T follicular helper cell (primary cell): Measurements from ENCODE around the gene ATP13A4.
"Not testable (repeated sequence)": the region's sequence is repeated elsewhere in the genome, so short reads cannot be mapped to it uniquely, and the experiment has no call there.

Experiments used
- DNase-seq: peaks from one replicate; pipeline ENCODE4 v3.0.0-alpha.2; 2020; ENCODE audit warnings: low read depth

The ATP13A4 gene

DNA sequence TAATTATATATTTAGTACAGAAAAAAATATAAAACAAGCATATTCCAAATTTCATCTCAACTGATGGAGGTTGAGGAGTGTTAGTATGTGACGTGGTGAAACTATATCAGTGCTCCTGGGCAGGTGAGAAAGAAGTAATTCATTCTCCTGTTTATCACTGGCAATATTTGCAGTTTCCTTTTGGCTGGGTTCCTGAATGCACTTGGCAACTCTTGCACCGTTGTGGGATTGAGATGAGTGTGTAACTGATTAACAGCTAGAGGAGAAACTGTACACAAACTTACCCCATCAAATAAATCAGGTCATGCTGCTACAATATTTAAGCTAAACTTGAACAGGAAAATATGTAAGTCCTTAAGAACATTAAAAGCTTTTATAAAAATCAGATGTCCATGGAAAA lies 2.1 kb upstream of the ATP13A4 start:
- DNase-seq = no peak

DNA sequence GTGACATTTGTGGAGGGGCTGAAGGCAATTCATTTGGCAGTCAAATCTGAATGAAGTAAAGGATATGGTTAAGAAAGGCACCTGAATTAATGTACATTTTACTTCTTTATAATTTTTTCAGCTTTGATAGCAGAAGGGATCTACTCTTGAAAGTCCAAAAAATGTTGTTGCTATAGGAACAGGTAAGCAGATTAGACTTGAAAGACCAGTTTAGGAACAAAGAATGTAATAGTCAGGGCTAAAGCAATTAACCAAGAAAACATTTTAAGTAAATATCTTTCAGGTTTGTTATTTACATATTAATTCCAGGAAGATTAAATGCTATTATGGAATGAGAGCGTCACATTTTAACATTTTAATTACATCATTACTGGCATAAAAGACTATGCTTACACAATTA lies 1.1 kb downstream of the ATP13A4 start:
- DNase-seq = no peak

DNA sequence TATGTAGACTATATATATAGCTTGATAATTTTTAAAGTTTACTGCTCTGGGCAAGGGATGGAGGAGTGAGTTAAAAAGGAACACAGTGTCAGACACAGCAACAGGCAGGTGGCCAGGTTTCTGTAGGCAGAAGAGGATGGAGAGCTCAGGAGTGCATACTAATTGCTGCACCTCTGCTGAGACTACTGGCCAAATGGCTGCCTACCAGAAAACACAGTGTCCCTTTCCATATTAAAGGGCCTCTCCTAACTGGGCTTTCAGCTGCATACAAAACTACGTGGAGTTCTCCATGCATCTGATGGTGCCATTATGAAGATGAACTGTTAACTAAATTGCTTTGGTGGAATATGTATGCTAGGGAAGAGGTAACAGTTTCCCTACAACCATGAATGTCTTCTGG lies 1.8 kb downstream of the ATP13A4 start:
- DNase-seq = no peak

DNA sequence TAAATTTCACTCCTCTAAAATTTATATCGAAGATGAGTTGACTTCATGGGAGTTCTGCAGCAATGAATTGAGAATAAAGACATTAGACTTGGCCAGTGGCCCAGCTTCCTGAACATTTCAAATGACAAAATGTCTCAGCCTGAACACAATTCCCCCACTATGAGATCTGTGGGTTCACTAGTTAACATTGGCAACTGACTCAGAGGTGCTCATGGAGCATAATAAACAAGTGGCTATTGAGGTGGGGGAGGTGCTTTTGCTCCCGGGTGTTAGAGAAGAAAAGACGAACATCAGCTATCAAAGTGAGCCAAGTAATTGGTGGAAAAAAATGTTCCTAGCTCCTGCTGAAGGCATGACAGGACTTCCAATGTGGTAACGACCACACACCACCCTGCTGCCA lies 6.3 kb downstream of the ATP13A4 start:
- DNase-seq = no peak

DNA sequence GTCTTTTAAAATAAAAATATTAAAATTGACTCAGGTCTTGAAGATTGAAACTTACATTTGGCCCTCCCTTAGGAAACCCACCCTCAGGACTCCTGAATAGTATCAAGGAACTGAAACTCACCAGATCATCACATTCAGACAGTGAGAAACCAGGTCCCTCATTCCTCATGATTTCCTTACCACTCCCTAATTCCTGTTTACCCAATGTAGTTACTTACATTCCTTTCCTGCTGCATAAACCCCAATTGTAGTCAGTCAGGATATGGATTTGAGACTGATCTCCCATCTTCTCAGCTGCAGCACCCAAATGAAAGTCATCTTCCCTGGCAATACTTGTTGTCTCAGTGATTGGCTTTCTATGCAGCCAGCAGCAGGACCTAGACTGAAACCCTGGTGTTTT lies 8.6 kb downstream of the ATP13A4 start:
- DNase-seq = no peak

DNA sequence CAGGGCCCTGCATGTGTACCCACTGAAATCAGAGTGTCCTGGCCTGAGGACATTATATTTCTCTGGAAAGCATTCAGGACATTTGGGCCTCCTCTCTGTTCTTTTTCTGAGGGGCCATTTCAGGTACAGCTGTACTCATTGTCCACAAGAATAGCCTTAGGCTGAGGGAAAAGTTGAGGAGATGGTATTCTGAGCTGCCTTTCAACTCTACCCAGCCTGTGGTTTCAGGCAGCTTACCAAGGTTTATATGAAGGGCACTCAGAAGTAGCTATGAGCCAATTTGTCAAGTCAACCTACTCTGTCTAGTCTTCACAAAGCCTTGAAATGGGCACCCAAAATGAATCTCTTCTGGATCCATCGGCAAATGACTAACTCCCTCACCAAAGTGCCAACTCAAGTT lies 9.4 kb downstream of the ATP13A4 start:
- no peak for DNase-seq

DNA sequence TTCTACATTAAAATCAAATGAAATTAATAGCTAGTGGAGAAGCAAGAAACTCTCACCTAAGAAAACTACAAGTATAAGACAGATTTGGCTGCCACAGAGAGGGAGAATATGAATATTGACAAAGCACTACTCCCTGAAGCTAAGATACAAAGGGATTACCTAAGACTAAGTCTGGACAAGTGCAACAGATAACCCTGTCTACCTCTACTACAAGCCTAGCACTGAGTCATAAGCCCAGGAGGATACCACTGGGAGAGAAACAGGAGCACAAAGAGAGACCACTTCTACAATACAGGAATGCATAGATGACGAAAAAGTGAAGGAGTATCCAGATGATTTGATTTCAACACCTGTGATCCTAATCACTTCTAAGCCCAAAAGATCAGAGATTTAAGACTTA lies 10.4 kb downstream of the ATP13A4 start:
- no peak for DNase-seq

DNA sequence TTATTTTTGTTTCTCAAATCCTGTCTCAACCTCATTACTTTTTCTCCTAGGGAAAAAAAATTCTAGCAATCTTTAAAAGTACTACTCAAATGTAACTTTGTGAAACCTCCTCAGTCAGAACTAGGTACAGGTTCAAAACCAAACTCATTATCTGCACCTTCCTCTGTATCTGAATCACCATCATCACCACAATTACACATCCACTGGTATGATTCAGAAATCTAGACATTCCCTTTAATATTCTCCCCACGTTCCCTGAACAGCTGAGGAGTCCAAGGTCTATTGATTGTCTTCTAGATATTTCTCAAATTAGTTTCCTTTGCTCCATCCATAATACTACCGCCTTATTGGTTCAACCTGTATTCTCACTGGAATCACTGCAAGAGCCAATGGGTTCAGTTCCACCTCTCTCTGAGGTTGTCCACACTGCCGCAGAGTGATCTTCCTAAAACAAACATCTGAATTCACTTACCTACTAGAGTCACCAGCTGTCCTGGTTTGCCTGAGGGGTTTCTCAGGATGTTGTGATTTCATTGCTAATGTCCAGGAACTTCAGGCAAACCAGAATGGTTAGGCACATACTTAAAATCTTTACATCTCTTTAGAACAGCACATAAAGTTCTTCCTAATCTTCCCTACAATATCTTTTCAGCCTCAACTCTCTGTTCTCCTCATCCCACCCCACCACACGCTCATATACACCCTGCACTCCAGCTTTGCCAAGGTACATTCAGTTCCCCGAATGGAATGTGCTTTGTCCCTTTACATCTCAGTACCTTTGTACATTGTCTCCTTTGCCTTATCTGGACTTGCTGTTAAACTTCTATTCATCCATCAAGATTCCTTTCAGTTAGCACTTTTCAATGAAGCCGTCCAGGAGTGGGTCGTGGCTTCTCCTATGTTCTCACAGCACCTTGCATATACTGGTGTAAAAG lies 24.2 kb downstream of the ATP13A4 start:
- no peak for DNase-seq

DNA sequence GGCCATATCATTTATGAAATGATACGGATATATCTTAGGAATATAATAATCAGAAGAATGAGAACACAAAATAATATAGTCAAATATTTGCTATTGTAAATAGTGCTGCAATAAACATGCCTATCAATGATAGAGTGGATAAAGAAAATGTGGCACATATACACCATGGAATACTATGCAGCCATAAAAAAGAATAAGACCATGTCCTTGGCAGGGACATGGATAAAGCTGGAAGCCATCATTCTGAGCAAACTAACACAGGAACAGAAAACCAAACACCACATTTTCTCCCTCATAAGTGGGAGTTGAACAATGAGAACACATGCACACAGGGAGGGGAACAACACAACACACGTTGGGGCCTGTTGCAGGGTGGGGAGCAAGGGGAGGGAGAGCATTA lies 28.6 kb downstream of the ATP13A4 start:
- not testable (repeated sequence) for DNase-seq

DNA sequence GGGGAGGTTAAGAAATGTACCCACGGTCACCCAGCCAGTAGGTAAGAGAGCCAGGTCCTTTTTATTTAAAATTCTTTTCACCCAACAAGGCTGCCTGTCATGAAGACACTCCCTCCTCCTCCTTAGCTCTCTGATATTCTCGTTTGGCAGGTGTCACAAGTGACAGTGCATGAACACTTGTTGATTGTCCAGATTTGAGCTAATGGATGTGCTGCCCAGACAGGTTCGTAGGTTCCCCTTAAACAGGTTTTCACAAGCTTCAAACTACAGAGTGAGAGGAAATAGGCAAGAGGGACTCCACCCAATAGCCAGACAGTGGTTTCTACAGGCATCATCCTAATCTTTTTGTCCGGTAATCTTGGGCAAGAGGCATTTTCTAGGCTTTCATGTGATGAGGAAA lies 32.2 kb downstream of the ATP13A4 start:
- DNase-seq = no peak

DNA sequence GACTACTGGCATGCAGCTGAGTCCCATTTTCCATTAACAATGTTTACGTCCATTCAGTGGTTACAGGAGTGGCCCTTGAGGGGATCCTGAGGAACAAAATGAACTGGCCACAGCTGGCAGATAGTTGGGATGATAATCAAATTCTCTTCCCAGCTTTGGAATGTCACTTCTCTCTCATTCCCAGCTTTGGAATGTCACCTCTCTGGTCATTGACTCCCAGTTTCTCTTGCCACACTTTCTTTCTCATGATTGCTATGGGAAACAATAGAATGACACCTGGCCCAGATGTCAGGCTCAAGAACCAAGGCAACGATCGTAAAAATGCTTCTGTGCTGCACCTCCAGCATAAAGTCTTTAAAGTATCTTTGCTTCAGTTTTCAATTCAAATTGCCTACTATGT lies 34.0 kb downstream of the ATP13A4 start:
- no peak for DNase-seq

DNA sequence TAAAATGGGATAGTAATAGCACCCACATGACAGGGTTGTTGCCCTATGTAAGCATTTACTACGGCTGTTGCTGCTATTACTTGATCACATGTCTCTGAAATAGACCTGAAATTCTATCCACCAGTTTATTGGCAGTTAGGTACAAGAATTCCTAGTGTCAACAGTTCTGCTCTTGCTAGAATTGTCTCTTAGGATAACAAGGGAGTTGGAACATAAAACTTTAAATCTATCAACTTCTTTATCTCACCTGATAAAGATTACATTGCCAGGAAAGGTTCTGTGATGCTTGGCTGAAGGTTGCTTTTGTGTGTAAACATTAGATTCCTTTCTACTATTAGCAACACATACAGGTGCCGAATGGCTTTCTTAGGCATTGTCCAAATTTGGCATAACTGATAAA lies 38.7 kb downstream of the ATP13A4 start:
- DNase-seq = no peak

DNA sequence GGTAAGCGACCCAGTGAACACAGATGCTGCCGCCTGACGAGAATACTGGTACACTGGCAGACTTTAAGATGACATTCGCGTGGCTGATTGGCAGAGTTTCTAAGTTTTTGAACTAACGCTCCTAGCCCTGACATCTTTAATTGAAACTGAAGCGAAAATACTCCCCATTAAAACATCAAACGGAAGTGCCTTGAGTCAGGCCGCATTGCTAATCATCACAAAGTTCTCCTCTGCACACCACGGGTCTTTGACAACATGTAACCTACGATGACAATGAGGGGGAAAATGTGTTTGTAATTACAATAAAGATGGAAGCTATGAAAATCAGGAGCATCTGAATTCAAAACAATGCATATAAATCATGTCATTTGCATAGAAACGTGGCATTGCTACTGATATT lies 44.5 kb downstream of the ATP13A4 start:
- DNase-seq = no peak

DNA sequence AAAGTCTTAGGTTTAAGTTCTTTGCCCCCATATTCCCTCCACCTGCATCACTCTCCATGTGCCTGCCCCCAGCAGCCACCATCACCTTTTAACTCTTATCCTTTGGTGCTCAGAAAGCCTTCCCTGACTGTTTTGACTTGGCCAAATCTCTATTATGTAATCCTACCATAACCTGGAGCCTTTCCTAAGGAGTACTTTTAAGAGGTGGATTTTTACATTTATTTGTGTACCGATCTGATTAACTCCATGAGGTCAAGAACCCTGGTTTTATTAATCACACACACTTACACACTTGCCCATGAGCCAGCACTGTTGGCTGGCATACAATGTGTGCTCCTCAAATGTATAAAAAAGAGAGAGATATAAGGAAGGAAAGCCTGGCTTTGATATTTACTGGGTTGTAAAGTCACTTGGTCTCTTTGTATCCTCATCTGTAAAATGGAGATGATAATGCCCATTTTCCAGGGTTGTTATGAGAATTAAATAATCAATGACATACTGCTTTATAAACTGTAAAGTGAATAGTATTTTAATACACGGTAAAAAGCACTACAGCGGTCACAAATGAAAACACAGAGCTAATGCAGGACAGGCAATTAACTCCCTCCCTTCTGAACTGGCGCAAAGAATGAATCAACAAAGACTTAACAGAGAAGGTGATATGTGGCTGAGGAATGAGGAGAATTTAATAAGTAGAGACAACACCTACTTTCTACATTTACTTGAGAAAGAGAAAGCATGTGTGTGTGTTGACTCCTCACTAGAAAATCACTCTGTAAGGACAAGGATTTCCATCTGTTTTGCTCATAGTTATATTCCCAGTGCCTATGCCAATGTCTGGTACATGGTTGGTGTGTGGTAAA lies 45.4 kb downstream of the ATP13A4 start:
- DNase-seq = no peak

DNA sequence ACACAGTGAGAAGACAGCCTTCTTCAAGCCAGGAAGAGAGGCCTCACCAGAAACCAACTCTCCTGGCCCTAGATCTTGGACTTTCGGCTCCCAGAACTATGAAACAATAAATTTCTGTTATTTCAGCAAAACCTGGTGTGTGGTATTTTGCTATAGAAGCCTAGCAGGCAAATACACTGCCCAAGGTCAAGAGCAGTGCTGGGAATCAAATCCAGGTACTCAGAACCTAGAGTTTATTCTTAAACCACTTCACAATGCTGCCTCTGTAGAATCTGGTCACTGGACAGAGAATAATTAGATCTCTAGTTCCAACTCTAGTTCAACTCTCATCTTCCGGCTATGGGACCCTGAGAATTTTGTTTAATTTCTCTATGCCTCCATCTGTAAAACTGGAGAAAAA lies 46.6 kb downstream of the ATP13A4 start:
- DNase-seq = no peak

DNA sequence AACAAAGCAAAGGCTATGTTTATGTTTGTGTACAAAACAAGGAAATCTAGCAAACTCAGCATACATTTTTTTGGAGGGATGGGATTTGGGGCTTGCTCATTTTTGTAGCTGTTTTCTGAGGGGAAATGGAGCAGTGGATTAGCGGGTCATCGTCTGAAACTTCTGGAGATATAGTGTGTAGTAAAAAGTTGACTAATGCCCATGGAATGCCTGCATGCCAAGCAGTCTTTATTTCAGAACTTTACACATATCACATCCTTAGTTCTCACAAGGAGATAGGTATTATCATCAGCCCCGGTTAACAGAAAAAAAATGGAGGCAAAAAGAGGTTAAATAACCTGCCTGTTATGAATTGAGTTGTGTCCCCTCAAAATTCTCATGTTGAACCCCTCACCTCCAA lies 47.1 kb downstream of the ATP13A4 start:
- no peak for DNase-seq

DNA sequence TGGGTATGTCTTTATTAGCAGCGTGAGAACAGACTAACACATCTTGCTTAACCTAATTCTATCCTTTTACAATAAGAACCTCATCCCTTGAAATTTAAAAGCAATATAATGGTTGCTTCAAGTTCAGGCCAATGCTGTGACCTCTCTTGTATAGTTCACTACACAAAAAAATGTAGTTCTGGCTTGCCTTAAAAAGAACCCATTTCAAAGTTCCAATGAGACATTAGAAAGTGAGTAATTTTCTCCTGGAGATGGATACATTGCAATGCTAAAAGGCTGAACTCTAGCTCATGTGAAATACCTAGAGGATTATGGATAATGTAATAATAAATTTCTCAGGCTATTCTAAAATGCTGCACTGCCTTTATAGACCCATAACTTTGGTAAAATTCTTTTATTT lies 47.8 kb downstream of the ATP13A4 start:
- no peak for DNase-seq

DNA sequence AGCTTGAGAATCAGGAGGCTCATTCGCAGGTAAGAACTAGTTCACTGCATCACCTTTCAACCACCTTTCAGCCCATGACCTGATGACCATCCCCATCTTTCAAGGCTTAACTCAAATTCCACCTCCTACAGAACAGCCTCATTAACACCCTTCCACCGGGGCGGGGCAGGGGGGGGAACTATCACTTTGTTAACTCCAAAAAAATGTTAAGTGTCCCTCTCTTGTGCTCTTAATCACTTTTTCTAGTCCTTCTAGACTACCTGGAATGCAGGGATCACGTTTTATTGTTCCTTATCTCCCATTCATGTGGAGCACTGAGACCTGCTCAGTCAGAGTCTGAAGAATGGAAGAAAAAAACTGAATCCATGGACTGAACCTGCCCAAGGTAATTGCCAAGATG lies 51.8 kb downstream of the ATP13A4 start:
- DNase-seq = no peak

DNA sequence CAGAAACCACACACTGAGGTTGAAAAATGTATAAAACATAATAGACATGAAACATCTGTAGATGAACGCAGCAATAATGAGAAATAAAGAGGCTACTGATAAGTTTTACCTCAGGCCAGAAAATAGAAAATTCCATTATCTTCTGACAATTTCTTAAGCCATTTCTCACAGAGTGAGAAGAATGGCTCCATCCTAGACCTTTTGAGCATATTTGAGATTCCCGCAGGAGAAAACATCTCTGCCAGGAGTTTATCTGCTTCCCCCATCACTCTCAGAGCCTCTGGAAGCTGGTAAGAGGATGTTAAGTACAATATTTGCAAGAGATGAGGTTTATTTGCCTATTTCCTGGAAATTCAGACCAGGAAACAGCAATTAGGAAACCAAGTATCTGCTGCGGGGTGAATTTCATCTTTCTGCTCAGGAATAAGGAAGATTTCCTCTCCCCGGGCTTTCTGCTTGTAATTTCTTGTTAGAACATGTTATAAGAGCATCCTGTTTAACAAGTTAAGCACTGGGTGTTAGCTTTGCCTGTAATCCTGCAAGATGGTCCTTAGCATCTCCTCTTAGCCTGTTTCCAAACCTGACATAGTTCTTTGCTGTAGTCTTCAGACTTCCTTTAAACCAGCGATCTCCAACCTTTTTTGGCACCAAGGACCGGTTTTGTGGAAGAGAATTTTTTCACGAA lies 54.8 kb downstream of the ATP13A4 start:
- DNase-seq = no peak

DNA sequence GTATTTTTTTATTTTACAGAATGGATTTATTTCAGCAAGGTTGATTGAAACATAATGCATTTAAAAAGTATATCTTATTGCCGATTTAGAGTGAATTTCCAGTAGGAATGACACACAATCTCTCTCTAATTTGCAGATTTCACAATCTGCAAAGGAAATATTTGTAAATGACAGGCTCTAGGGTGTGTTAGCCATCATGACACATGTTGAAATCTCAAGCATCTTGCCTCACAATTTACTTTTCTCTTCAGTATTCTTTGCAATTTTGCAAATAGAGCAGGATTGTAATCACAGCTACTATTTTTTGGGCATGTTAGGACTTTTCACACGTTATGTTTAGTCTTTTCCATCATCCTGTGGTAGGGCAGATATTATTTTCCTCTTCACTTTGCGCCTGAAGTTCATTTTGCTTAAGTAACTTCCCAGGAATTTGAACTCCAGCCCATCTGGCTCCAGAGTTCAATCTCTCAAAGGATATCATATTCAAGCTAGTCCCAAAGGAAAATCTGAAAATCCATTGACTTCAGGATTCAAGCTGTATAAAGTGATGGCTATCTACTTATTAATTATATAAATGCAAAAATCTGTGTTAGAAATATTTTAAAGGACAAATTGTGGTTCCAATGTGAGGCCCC lies 55.4 kb downstream of the ATP13A4 start:
- DNase-seq = no peak

DNA sequence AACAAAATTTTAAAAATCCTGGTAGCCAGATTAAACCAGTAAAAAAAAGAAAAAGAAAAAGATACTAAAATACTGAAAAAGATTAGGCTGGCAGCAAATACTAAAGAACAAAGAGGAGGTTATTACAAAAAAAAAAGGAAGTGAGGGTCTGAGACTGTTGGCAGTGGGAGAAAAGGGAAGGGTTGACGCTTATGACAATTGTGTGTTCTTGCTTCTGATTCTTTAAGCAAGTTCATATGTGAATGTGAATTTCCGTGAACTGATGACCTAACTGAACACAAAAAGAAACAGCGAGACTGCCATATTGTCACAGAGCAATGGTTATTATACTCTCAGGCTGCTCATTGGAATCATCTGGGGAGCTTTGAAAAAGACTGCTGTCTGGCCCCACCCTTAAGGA lies 56.5 kb downstream of the ATP13A4 start:
- DNase-seq = no peak

DNA sequence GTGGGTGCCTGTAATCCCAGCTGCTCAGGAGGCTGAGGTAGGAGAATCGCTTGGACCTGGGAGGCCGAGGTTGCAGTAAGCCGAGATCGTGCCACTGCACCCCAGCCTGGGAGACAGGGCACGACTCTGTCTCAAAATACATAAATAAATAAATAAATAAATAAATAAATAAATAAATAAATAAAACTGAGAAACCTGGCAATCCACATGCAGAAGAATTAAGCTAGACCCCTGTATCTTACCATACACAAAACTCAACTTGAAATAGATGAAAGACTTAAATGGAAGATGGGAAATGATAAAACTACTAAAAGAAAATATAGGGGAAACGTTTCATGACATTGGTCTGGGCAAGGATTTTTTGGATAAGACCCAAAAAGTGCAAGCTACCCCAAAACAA lies 58.0 kb downstream of the ATP13A4 start:
- no peak for DNase-seq
